ENCODE results near the gene CADPS2. TPM values are rescaled to one million over a fixed set of nuclear protein-coding genes. Genes with fewer than 3 reads are reported as not detected.

CADPS2 gene
- total and polyA plus RNA-seq, 2 of the 8 experiments (the other 6 are each of a cell fraction or from before 2014, with no cell fraction given), result 8.9 to 22.3 TPM

- CTCF ChIA-PET (ENCODE audit: partially characterized antibody), result no interaction called here
- no peak overlapping the region for H4K91ac ChIP-seq (replicated peaks; ENCODE audit: insufficient read length, low read length)
- no peak for FAIRE-seq
- TF ChIP-seq RNF2 (IDR thresholded peaks at IDR 0.05; ENCODE audit: borderline replicate concordance, low read depth, low read length, missing control alignments, poor library complexity, severe bottlenecking) (no peak), TAF1 (IDR thresholded peaks at IDR 0.05; ENCODE audit: low read depth, low read length) (no peak), RXRA (IDR thresholded peaks at IDR 0.05; ENCODE audit: insufficient read depth, low read depth, low read length) (no peak), CTBP2 (IDR thresholded peaks at IDR 0.05; ENCODE audit: borderline replicate concordance, insufficient read depth, insufficient read length, low read length) (no peak), TAF7 (optimal IDR thresholded peaks at IDR 0.05; ENCODE audit: borderline replicate concordance, low read depth, low read length) (no peak), POLR2A (IDR thresholded peaks at IDR 0.05; ENCODE audit: control extremely low read depth in 1 of 2, low read depth in 2 of 2, low read length in 2 of 2) (no peak), POU5F1 (IDR thresholded peaks at IDR 0.05; ENCODE audit: low read depth, low read length) (no peak), PHF8 (conservative IDR thresholded peaks at IDR 0.05; ENCODE audit: low read depth, low read length) (no peak), USF2 (IDR thresholded peaks at IDR 0.05; ENCODE audit: low read length) (no peak), TCF12 (IDR thresholded peaks at IDR 0.05; ENCODE audit: low read depth, low read length) (no peak)
These were observed 194.6 kb downstream of the CADPS2 start for GRCh38 chr7:122691569-122692235.

More at GRCh38 chr7:122691569-122692235, 194.6 kb downstream of the CADPS2 start:
- Histone ChIP-seq H2BK120ac (replicated peaks; ENCODE audit: low read depth, low read length) (no peak overlapping the region), H3K4ac (replicated peaks; ENCODE audit: insufficient read length, low read depth, low read length) (no peak overlapping the region), H3K4me1 (replicated peaks in 1 of 4; ENCODE audit: control insufficient read depth in 3 of 4, insufficient read depth in 4 of 4, low read length in 3 of 4) (peaks cover 0 to 13% (median 8%) of the 10 kb centered on the region in 4 experiments; a peak in 6 of 7 replicates), H3K9me3 (ENCODE audit: insufficient read depth in 2 of 2, low read depth in 1 of 2, low read length in 1 of 2) (peaks cover 9 to 14% of the 10 kb centered on the region in 2 experiments), H3K27me3 (replicated peaks in 1 of 4; ENCODE audit: control insufficient read depth in 3 of 4, extremely low read depth in 1 of 4, insufficient read depth in 3 of 4, low read length in 3 of 4) (no peaks in the 10 kb centered on the region), H3K4me3 (ENCODE audit: extremely low read depth in 1 of 4, insufficient read depth in 2 of 4, low read depth in 3 of 4, low read length in 4 of 4) (no peak overlapping the region), H2AK5ac (ENCODE audit: low read depth, low read length) (no peak overlapping the region), H2BK12ac (ENCODE audit: low read depth, low read length) (no peak overlapping the region), H3K18ac (ENCODE audit: extremely low read depth, low read length) (no peak overlapping the region), H3K23ac (ENCODE audit: insufficient read length) (no peak overlapping the region), H2BK5ac (ENCODE audit: low read depth, low read length) (no peak overlapping the region), H3K14ac (ENCODE audit: insufficient read length) (no peak overlapping the region), H3K56ac (replicated peaks; ENCODE audit: insufficient read length, low read depth, low read length) (no peak overlapping the region), H3K79me2 (ENCODE audit: control insufficient read depth in 1 of 2, insufficient read depth in 2 of 2, low read length in 2 of 2) (no peaks in the 10 kb centered on the region), H3K79me1 (ENCODE audit: low read depth, low read length) (no peaks in the 10 kb centered on the region), H3K27ac (ENCODE audit: low read depth, low read length) (no peak overlapping the region), H4K20me1 (replicated peaks in 1 of 2; ENCODE audit: control insufficient read depth in 1 of 2, insufficient read depth in 2 of 2, low read length in 2 of 2) (no peaks in the 10 kb centered on the region), H3K36me3 (ENCODE audit: control insufficient read depth in 2 of 4, insufficient read depth in 4 of 4, low read length in 3 of 4) (peaks cover 0 to 2% (median 0%) of the 10 kb centered on the region in 4 experiments; a peak in 1 of 8 replicates), H2BK15ac (ENCODE audit: low read length) (no peak overlapping the region; the same call in 1 of the 2 replicates), H2AFZ (ENCODE audit: low read length) (no peak overlapping the region), H4K5ac (ENCODE audit: insufficient read length, low read depth, low read length) (no peak overlapping the region), H2BK20ac (ENCODE audit: low read length) (0 out of 2 replicates have a peak overlapping the region, but pooled peaks have one; percentile 29), H3K4me2 (ENCODE audit: insufficient read depth in 1 of 2, low read depth in 2 of 2, low read length in 2 of 2) (no peak overlapping the region), H4K8ac (ENCODE audit: extremely low read depth, insufficient read depth, low read length) (no peak overlapping the region), H3K23me2 (ENCODE audit: low read depth, low read length) (no peaks in the 10 kb centered on the region), H3K9ac (replicated peaks in 1 of 4; ENCODE audit: extremely low read depth in 1 of 4, low read depth in 3 of 4, low read length in 3 of 4) (no peak overlapping the region)
- DNase-seq (ENCODE audit: low read depth in 1 of 2, low spot score in 2 of 2), result no peak
- 91% methylated on average over 14 of the region's 14 CpGs; no CpG with 5 or more reads in 1 of the 2 experiments for WGBS, 2 experiments (ENCODE audit: extremely low coverage in 1 of 2, insufficient coverage in 1 of 2, insufficient read length in 1 of 2, insufficient replicate concordance in 2 of 2, low coverage in 1 of 2, low lambda C conversion rate in 2 of 2, missing lambda C conversion rate in 1 of 2)
- POLR2A ChIA-PET (ENCODE audit: partially characterized antibody), result no interaction called here

All from H1 (cell line).